ENCODE measurements around the gene HMSD.

Gene HMSD, protein sequence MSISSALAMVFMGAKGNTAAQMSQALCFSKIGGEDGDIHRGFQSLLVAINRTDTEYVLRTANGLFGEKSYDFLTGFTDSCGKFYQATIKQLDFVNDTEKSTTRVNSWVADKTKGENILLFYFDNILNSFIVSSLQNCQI

DNA sequence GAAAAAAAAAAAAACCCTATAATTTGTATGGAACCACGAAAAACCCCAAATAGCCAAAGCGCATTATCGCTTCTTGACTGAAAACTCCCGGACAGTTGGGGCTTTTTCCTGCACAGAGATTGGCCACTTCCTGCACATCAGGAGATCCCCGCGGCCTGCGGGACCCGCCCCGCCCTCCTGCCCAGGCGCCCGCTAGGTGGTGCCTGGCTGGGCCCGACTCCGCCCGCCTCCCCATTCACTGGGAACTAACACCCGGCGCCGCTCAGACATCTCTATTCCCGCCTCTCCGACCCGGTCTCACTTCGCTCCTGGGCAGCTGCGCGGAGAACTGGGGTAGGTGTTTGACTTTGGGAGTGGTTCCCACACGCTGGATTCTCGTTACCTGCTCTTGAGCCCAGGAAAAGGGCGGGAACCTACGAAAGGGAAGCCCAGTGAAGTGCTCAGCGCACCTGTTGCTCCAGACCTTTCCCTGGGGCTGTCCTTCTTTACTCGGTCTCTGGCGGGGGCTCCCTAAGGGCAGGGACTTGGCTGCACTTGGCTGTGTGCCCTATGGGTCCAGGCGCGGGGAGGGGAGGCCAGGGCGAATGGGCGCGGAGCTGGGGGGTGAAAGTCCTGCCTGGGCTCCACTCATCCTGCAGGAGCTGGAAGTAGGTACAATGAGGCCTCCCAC, at the start of gene HMSD:
Gene HMSD, plus strand, starts transcription at position 234 of the 670 bp plus-strand sequence. CDS start 4,155 bp downstream, outside the sequence.
- TF ChIP-seq, protein P1, sequence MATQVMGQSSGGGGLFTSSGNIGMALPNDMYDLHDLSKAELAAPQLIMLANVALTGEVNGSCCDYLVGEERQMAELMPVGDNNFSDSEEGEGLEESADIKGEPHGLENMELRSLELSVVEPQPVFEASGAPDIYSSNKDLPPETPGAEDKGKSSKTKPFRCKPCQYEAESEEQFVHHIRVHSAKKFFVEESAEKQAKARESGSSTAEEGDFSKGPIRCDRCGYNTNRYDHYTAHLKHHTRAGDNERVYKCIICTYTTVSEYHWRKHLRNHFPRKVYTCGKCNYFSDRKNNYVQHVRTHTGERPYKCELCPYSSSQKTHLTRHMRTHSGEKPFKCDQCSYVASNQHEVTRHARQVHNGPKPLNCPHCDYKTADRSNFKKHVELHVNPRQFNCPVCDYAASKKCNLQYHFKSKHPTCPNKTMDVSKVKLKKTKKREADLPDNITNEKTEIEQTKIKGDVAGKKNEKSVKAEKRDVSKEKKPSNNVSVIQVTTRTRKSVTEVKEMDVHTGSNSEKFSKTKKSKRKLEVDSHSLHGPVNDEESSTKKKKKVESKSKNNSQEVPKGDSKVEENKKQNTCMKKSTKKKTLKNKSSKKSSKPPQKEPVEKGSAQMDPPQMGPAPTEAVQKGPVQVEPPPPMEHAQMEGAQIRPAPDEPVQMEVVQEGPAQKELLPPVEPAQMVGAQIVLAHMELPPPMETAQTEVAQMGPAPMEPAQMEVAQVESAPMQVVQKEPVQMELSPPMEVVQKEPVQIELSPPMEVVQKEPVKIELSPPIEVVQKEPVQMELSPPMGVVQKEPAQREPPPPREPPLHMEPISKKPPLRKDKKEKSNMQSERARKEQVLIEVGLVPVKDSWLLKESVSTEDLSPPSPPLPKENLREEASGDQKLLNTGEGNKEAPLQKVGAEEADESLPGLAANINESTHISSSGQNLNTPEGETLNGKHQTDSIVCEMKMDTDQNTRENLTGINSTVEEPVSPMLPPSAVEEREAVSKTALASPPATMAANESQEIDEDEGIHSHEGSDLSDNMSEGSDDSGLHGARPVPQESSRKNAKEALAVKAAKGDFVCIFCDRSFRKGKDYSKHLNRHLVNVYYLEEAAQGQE (IDR thresholded peaks at IDR 0.05; ENCODE audit: low read depth), result no peak
- no peak for TF ChIP-seq TAF1 (IDR thresholded peaks at IDR 0.05; ENCODE audit: low read depth)

DNA sequence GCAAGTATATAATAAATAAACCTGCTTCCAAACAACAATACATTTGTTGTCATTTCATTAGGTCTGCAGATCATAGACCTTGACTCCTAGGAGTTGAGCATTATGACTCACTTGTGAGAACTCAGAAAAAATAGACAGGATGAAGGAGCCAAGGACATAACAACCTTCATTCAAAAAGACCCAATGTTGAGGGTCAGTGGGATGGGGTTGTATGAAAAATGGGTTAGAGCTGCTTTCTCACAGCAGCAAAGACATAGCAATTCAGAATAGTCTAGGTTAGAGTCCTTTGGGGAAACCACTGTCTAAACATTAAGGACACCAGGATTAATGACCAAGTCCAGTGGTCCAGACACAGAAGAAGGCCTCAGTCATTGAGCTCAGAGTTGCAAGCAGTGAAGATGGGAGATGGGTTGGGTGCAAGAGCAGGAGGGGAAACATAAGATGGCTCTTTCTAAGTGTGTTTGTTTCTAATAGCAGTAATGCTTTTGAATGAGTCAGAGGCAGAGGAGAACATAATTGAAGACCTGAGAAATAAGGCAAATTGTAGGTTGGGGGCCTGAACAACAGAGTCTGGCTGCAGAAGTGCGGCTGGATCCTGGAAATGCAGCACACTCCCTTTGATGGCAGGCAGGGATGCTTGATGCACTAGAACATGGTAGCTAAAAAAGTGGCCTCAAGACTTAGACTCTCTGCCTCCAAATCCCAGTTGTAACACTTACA, 45.1 kb upstream of the HMSD start:
- TF ChIP-seq TCF12 (IDR thresholded peaks at IDR 0.05; ENCODE audit: low read depth) (no peak), CREB1 (IDR thresholded peaks at IDR 0.05; ENCODE audit: low read depth) (no peak), EP300 (IDR thresholded peaks at IDR 0.05; ENCODE audit: borderline replicate concordance) (no peak), TAF1 (IDR thresholded peaks at IDR 0.05; ENCODE audit: low read depth) (no peak), YY1 (IDR thresholded peaks at IDR 0.05; ENCODE audit: low read depth) (no peak), ZBTB7A (IDR thresholded peaks at IDR 0.05; ENCODE audit: low read depth) (no peak), FOXM1 (IDR thresholded peaks at IDR 0.05; ENCODE audit: borderline replicate concordance, low read depth) (no peak), CEBPB (IDR thresholded peaks at IDR 0.05) (no peak), TEAD4 (IDR thresholded peaks at IDR 0.05) (no peak), NFIC (IDR thresholded peaks at IDR 0.05) (no peak), RAD21 (IDR thresholded peaks at IDR 0.05; ENCODE audit: low read depth) (no peak), EGR1 (IDR thresholded peaks at IDR 0.05) (no peak)
- TF ChIP-seq, protein P1 (IDR thresholded peaks at IDR 0.05; ENCODE audit: low read depth), result no peak
- TF ChIP-seq, protein P2, sequence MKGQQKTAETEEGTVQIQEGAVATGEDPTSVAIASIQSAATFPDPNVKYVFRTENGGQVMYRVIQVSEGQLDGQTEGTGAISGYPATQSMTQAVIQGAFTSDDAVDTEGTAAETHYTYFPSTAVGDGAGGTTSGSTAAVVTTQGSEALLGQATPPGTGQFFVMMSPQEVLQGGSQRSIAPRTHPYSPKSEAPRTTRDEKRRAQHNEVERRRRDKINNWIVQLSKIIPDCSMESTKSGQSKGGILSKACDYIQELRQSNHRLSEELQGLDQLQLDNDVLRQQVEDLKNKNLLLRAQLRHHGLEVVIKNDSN (IDR thresholded peaks at IDR 0.05), result no peak
- TF ChIP-seq, protein P3, sequence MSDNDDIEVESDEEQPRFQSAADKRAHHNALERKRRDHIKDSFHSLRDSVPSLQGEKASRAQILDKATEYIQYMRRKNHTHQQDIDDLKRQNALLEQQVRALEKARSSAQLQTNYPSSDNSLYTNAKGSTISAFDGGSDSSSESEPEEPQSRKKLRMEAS (IDR thresholded peaks at IDR 0.05), result no peak

DNA sequence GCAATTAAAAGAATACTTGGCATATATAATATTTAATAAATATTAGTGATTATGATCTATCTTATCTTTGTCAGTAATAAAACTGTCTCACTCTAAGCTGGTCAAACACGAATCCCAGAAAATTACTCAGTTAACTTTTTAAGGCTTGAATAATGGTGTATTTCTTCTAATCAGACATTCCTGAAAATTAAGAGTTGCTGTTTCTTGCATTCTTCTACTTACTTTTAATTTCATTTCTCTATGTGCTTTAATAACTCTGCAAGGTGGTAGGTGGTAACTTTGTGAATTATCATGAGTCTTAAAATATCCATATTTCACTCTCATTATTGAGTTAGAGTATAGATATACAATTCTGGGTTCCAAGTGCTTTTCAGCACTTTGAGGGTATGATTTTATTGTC, 44.4 kb upstream of the HMSD start:
- TF ChIP-seq EP300 (IDR thresholded peaks at IDR 0.05; ENCODE audit: borderline replicate concordance) (no peak), RAD21 (IDR thresholded peaks at IDR 0.05; ENCODE audit: low read depth) (no peak), FOXM1 (IDR thresholded peaks at IDR 0.05; ENCODE audit: borderline replicate concordance, low read depth) (no peak), ZBTB7A (IDR thresholded peaks at IDR 0.05; ENCODE audit: low read depth) (no peak), YY1 (IDR thresholded peaks at IDR 0.05; ENCODE audit: low read depth) (no peak), TCF12 (IDR thresholded peaks at IDR 0.05; ENCODE audit: low read depth) (no peak)
- TF ChIP-seq, protein P3 (IDR thresholded peaks at IDR 0.05), result no peak
- TF ChIP-seq, protein P1 (IDR thresholded peaks at IDR 0.05; ENCODE audit: low read depth), result no peak
- TF ChIP-seq, protein P2 (IDR thresholded peaks at IDR 0.05), result no peak

DNA sequence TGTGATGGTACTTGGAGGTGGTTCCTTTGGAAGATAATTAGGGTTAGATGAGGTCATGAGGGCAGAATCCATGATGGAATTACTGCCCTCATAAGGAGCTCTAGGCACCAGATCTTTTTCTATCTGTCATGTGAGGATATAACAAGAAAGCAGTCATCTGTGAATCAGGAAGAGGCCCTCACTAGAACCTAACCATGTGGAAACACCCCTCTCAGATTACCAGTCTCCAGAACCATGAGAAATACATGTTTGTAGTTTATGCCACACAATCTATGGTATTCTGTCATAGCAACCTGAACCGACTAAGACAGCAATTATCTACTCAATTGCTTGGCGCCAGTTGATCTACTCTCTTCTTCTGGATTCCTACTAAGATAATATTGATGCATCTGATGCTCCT, 43.7 kb upstream of the HMSD start:
- TF ChIP-seq CEBPB (IDR thresholded peaks at IDR 0.05), result no peak
- TF ChIP-seq TAF1 (IDR thresholded peaks at IDR 0.05; ENCODE audit: low read depth), result no peak
- TF ChIP-seq CREB1 (IDR thresholded peaks at IDR 0.05; ENCODE audit: low read depth), result no peak
- TF ChIP-seq, protein P3 (IDR thresholded peaks at IDR 0.05), result no peak
- TF ChIP-seq TEAD4 (IDR thresholded peaks at IDR 0.05), result no peak
- TF ChIP-seq TCF12 (IDR thresholded peaks at IDR 0.05; ENCODE audit: low read depth), result no peak
- no peak for TF ChIP-seq FOXM1 (IDR thresholded peaks at IDR 0.05; ENCODE audit: borderline replicate concordance, low read depth)
- TF ChIP-seq, protein P1 (IDR thresholded peaks at IDR 0.05; ENCODE audit: low read depth), result no peak
- TF ChIP-seq RAD21 (IDR thresholded peaks at IDR 0.05; ENCODE audit: low read depth), result no peak
- TF ChIP-seq, protein P2 (IDR thresholded peaks at IDR 0.05), result no peak
- TF ChIP-seq YY1 (IDR thresholded peaks at IDR 0.05; ENCODE audit: low read depth), result no peak
- TF ChIP-seq NFIC (IDR thresholded peaks at IDR 0.05), result no peak
- no peak for TF ChIP-seq EGR1 (IDR thresholded peaks at IDR 0.05)
- TF ChIP-seq EP300 (IDR thresholded peaks at IDR 0.05; ENCODE audit: borderline replicate concordance), result no peak
- TF ChIP-seq ZBTB7A (IDR thresholded peaks at IDR 0.05; ENCODE audit: low read depth), result no peak
